Ishikawa (cell line): ENCODE measurements around the gene ZNF729.

Source experiments
- CEBPB ChIP-seq: IDR thresholded peaks from 2 replicates; pipeline ENCODE4 v1.6.1; 2012
- CREB1 ChIP-seq: IDR thresholded peaks from 2 replicates; pipeline ENCODE4 v1.6.1; 2012; ENCODE audit warnings: low read depth
- EP300 ChIP-seq: IDR thresholded peaks from 2 replicates; pipeline ENCODE4 v1.6.1; 2012; ENCODE audit warnings: borderline replicate concordance
- TAF1 ChIP-seq: IDR thresholded peaks from 2 replicates; pipeline ENCODE4 v1.6.1; 2012; ENCODE audit warnings: low read depth, mild to moderate bottlenecking
- YY1 ChIP-seq: IDR thresholded peaks from 2 replicates; pipeline ENCODE4 v1.6.1; 2012; ENCODE audit warnings: low read depth
- TF ChIP-seq, protein P1 (sequence below): IDR thresholded peaks from 2 replicates; pipeline ENCODE4 v1.6.1; 2012
- TF ChIP-seq, protein P2 (sequence below): IDR thresholded peaks from 2 replicates; pipeline ENCODE4 v1.6.1; 2012; ENCODE audit warnings: low read depth, mild to moderate bottlenecking

DNA sequence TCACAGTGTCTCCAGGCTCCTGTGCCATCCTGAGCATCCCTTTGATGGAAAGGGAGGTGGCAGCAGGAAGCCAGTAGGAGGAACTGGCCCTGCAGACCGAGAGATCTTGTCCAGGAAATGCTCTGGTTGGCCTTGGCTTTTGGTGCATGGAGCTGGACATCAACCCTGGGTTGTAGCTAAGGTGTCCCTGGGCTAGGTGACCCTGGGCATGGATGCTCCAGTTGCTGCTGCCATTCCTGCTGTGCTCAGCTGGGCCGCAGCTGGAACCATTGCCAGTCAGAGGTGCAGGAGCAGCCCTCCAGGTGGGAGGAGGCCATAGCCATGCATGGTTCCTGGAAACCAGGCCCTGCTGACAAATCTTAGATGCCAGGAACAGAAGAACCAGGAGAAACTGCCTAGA is 68.4 kb downstream of the ZNF729 start:
- TF ChIP-seq CREB1 (no peak), TAF1 (no peak), EP300 (no peak), CEBPB (no peak), YY1 (no peak)
- TF ChIP-seq, protein P1, sequence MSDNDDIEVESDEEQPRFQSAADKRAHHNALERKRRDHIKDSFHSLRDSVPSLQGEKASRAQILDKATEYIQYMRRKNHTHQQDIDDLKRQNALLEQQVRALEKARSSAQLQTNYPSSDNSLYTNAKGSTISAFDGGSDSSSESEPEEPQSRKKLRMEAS, result no peak
- TF ChIP-seq, protein P2, sequence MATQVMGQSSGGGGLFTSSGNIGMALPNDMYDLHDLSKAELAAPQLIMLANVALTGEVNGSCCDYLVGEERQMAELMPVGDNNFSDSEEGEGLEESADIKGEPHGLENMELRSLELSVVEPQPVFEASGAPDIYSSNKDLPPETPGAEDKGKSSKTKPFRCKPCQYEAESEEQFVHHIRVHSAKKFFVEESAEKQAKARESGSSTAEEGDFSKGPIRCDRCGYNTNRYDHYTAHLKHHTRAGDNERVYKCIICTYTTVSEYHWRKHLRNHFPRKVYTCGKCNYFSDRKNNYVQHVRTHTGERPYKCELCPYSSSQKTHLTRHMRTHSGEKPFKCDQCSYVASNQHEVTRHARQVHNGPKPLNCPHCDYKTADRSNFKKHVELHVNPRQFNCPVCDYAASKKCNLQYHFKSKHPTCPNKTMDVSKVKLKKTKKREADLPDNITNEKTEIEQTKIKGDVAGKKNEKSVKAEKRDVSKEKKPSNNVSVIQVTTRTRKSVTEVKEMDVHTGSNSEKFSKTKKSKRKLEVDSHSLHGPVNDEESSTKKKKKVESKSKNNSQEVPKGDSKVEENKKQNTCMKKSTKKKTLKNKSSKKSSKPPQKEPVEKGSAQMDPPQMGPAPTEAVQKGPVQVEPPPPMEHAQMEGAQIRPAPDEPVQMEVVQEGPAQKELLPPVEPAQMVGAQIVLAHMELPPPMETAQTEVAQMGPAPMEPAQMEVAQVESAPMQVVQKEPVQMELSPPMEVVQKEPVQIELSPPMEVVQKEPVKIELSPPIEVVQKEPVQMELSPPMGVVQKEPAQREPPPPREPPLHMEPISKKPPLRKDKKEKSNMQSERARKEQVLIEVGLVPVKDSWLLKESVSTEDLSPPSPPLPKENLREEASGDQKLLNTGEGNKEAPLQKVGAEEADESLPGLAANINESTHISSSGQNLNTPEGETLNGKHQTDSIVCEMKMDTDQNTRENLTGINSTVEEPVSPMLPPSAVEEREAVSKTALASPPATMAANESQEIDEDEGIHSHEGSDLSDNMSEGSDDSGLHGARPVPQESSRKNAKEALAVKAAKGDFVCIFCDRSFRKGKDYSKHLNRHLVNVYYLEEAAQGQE, result no peak
